Liver (tissue), 9 donors: ENCODE data around the gene ZNF343. TPM values are rescaled to one million over a fixed set of nuclear protein-coding genes. Genes with fewer than 3 reads are reported as not detected.

Experiments used
- DNase-seq: peaks from one replicate; pipeline ENCODE4 v3.0.0-alpha.2; 2017; ENCODE audit warnings: low spot score
- H3K27ac ChIP-seq, 2 donors: one replicate each; pipeline ENCODE4 v1.7.0; 2013; ENCODE audit warnings: inconsistent platforms in 2 of 2, low read length in 2 of 2, control low read depth in 1 of 2, low read depth in 1 of 2, mild to moderate bottlenecking in 1 of 2
- H3K27me3 ChIP-seq, 4 donors: one replicate each; pipeline versions ENCODE4 v1.6.1 to v1.7.0; 2013; ENCODE audit warnings: low read length in 3 of 4, inconsistent platforms in 1 of 4, mild to moderate bottlenecking in 1 of 4, moderate library complexity in 1 of 4; ENCODE audit not compliant: control insufficient read depth in 4 of 4, insufficient read depth in 4 of 4
- H3K36me3 ChIP-seq, 4 donors: one replicate each; pipeline versions ENCODE4 v1.6.1 to v1.7.0; 2013; ENCODE audit warnings: low read length in 3 of 4, mild to moderate bottlenecking in 3 of 4, low read depth in 1 of 4, moderate library complexity in 1 of 4; ENCODE audit not compliant: control insufficient read depth in 4 of 4, insufficient read depth in 3 of 4
- H3K4me1 ChIP-seq, 4 donors: one replicate each; pipeline versions ENCODE4 v1.6.1 to v1.7.0; 2013; ENCODE audit warnings: low read length in 3 of 4, mild to moderate bottlenecking in 3 of 4, moderate library complexity in 1 of 4; ENCODE audit not compliant: control insufficient read depth in 4 of 4, insufficient read depth in 4 of 4
- H3K4me3 ChIP-seq, 3 donors: one replicate each; pipeline versions ENCODE4 v1.6.1 to v1.7.0; 2013; ENCODE audit warnings: low read length in 3 of 3, control low read depth in 1 of 3, low read depth in 1 of 3, mild to moderate bottlenecking in 1 of 3
- H3K9ac ChIP-seq, 2 donors: one replicate each; pipeline ENCODE4 v1.7.0; 2013; ENCODE audit warnings: low read length in 2 of 2, mild to moderate bottlenecking in 2 of 2, moderate library complexity in 2 of 2, control low read depth in 1 of 2, low read depth in 1 of 2
- H3K9me3 ChIP-seq, 4 donors: one replicate each; pipeline versions ENCODE4 v1.6.1 to v1.7.0; 2013; ENCODE audit warnings: low read length in 3 of 4; ENCODE audit not compliant: control insufficient read depth in 4 of 4
- ATF3 ChIP-seq: IDR thresholded peaks from 2 replicates; pipeline ENCODE4 v1.6.1; 2016; ENCODE audit warnings: antibody characterized with exemption
- CTCF ChIP-seq: fragments of 150-350 bp; IDR thresholded peaks from 2 replicates; pipeline ENCODE4 v1.5.1; 2017; ENCODE audit warnings: improper control_type of control experiment, low read depth, low read length; ENCODE audit not compliant: missing input control
- EGR1 ChIP-seq, 2 donors: IDR thresholded peaks; 2 replicates each; pipeline ENCODE4 v1.6.1; 2016 to 2018; ENCODE audit warnings: antibody characterized with exemption in 2 of 2, low read depth in 2 of 2
- FOXA1 ChIP-seq: IDR thresholded peaks from 2 replicates; pipeline ENCODE4 v1.6.1; 2016; ENCODE audit warnings: antibody characterized with exemption
- FOXA2 ChIP-seq: IDR thresholded peaks from 2 replicates; pipeline ENCODE4 v1.6.1; 2016; ENCODE audit warnings: antibody characterized with exemption
- GABPA ChIP-seq, 2 donors: IDR thresholded peaks in 1 of 2; conservative IDR thresholded peaks in 1 of 2; 2 replicates each; pipeline ENCODE4 v1.6.1; 2016; ENCODE audit warnings: antibody characterized with exemption in 2 of 2, mild to moderate bottlenecking in 1 of 2, moderate library complexity in 1 of 2
- HNF4G ChIP-seq: IDR thresholded peaks from 2 replicates; pipeline ENCODE4 v1.6.1; 2016; ENCODE audit warnings: antibody characterized with exemption
- JUND ChIP-seq, 2 donors: IDR thresholded peaks; 2 replicates each; pipeline ENCODE4 v1.6.1; 2016; ENCODE audit warnings: antibody characterized with exemption in 2 of 2
- MAX ChIP-seq: IDR thresholded peaks from 2 replicates; pipeline ENCODE4 v1.6.1; 2016; ENCODE audit warnings: antibody characterized with exemption
- NR2F2 ChIP-seq: IDR thresholded peaks from 2 replicates; pipeline ENCODE4 v1.6.1; 2016; ENCODE audit warnings: antibody characterized with exemption
- RAD21 ChIP-seq, 2 donors: IDR thresholded peaks; 2 replicates each; pipeline ENCODE4 v1.6.1; 2016; ENCODE audit warnings: antibody characterized with exemption in 2 of 2, mild to moderate bottlenecking in 2 of 2
- REST ChIP-seq: IDR thresholded peaks from 2 replicates; pipeline ENCODE4 v1.6.1; 2016; ENCODE audit warnings: antibody characterized with exemption, mild to moderate bottlenecking
- RXRA ChIP-seq, 2 donors: IDR thresholded peaks; 2 replicates each; pipeline ENCODE4 v1.6.1; 2017 to 2018; ENCODE audit warnings: antibody characterized with exemption in 2 of 2, mild to moderate bottlenecking in 1 of 2
- SP1 ChIP-seq: IDR thresholded peaks from 2 replicates; pipeline ENCODE4 v1.6.1; 2018; ENCODE audit warnings: antibody characterized with exemption, mild to moderate bottlenecking
- TAF1 ChIP-seq: conservative IDR thresholded peaks from 2 replicates; pipeline ENCODE4 v1.6.1; 2016; ENCODE audit warnings: antibody characterized with exemption, mild to moderate bottlenecking
- YY1 ChIP-seq: IDR thresholded peaks from 2 replicates; pipeline ENCODE4 v1.6.1; 2016; ENCODE audit warnings: antibody characterized with exemption, mild to moderate bottlenecking
- ZBTB33 ChIP-seq: IDR thresholded peaks from 2 replicates; pipeline ENCODE4 v1.6.1; 2016; ENCODE audit warnings: antibody characterized with exemption
- WGBS: extraction: QIAGEN DNeasy Blood & Tissue Kit; methylation state at CpG from one replicate; pipeline ENCODE4 v1.1.7; 2013; 5-methylcytosine and 5-hydroxymethylcytosine counted together
- polyA plus RNA-seq, 2 donors: library from polyadenylated mRNA; stranded (reverse) in 1 of 2; unstranded in 1 of 2; fragments of 200-250 nt in 1 of 2; fragments of >200 nt in 1 of 2; fragmentation: Nextera tagmentation in 1 of 2; extraction: Ambion mirVana in 1 of 2; gene quantifications; one replicate each; pipeline versions ENCODE4 v1.2.1 to v1.2.3, GENCODE V29; 2013 to 2015
- total RNA-seq, 2 donors: library from RNA; depleted of rRNA; stranded (reverse); fragments of >200 nt; gene quantifications; one replicate each; pipeline ENCODE4 v1.2.3, GENCODE V29; 2014
- donor health status: healthy.
- donor health status: healthy.
- donor health status: healthy.
- donor health status: healthy.
- donor health status: healthy.

ZNF343 gene
- total and polyA plus RNA-seq, 4 donors, result 3.3 to 10.5 (median 4.2) TPM

GRCh38 chr20:2462484-2462883, 46.2 kb downstream of the ZNF343 start:
- Histone ChIP-seq H3K9me3 (no peaks in the 10 kb centered on the region), H3K27me3 (no peaks in the 10 kb centered on the region), H3K9ac (no peak overlapping the region), H3K36me3 (peaks cover 14 to 78% (median 77%) of the 10 kb centered on the region in 4 donors), H3K4me1 (no peaks in the 10 kb centered on the region), H3K4me3 (no peak overlapping the region), H3K27ac (no peak overlapping the region)
- WGBS, result 94% methylated on average over 3 of the region's 3 CpGs
- TF ChIP-seq RXRA (IDR thresholded peaks at IDR 0.05) (no peak), ZBTB33 (no peak), NR2F2 (no peak), EGR1 (IDR thresholded peaks at IDR 0.05; ENCODE audit: low read depth in 2 of 2) (no peak), FOXA2 (no peak), CTCF (no peak), HNF4G (no peak), JUND (IDR thresholded peaks at IDR 0.05) (no peak), TAF1 (no peak), RAD21 (IDR thresholded peaks at IDR 0.05) (no peak), ATF3 (no peak), FOXA1 (no peak), GABPA (IDR thresholded peaks at IDR 0.05 in 1 of 2, conservative IDR thresholded peaks at IDR 0.05 in 1 of 2) (no peak), MAX (no peak)
- DNase-seq, result no peak

- Histone ChIP-seq H3K4me3 (no peak overlapping the region), H3K27ac (no peak overlapping the region), H3K4me1 (no peaks in the 10 kb centered on the region), H3K27me3 (no peaks in the 10 kb centered on the region), H3K9ac (no peak overlapping the region), H3K9me3 (no peaks in the 10 kb centered on the region), H3K36me3 (peaks cover 12 to 64% (median 62%) of the 10 kb centered on the region in 4 donors)
- DNase-seq, result no peak
- WGBS, result 87% methylated on average over 4 of the region's 4 CpGs
- no peak for TF ChIP-seq MAX
- no peak for TF ChIP-seq EGR1 (IDR thresholded peaks at IDR 0.05; ENCODE audit: low read depth in 2 of 2)
- no peak for TF ChIP-seq REST
- no peak for TF ChIP-seq ATF3
- no peak for TF ChIP-seq SP1
- no peak for TF ChIP-seq ZBTB33
- no peak for TF ChIP-seq TAF1
- TF ChIP-seq JUND (IDR thresholded peaks at IDR 0.05), result no peak
- TF ChIP-seq YY1, result no peak
Observed at GRCh38 chr20:2460752-2461424, 47.8 kb downstream of the ZNF343 start.
